ENCODE data around the gene TSPAN11. TPM values are rescaled to one million over a fixed set of nuclear protein-coding genes. Genes with fewer than 3 reads are reported as not detected.
"Not testable (repeated sequence)": the region's sequence is repeated elsewhere in the genome, so short reads cannot be mapped to it uniquely, and the experiment has no call there.

TSPAN11 gene, protein sequence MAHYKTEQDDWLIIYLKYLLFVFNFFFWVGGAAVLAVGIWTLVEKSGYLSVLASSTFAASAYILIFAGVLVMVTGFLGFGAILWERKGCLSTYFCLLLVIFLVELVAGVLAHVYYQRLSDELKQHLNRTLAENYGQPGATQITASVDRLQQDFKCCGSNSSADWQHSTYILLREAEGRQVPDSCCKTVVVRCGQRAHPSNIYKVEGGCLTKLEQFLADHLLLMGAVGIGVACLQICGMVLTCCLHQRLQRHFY
- total RNA-seq (not detected), total RNA-seq (0 reads per million in 2 donors)

DNA sequence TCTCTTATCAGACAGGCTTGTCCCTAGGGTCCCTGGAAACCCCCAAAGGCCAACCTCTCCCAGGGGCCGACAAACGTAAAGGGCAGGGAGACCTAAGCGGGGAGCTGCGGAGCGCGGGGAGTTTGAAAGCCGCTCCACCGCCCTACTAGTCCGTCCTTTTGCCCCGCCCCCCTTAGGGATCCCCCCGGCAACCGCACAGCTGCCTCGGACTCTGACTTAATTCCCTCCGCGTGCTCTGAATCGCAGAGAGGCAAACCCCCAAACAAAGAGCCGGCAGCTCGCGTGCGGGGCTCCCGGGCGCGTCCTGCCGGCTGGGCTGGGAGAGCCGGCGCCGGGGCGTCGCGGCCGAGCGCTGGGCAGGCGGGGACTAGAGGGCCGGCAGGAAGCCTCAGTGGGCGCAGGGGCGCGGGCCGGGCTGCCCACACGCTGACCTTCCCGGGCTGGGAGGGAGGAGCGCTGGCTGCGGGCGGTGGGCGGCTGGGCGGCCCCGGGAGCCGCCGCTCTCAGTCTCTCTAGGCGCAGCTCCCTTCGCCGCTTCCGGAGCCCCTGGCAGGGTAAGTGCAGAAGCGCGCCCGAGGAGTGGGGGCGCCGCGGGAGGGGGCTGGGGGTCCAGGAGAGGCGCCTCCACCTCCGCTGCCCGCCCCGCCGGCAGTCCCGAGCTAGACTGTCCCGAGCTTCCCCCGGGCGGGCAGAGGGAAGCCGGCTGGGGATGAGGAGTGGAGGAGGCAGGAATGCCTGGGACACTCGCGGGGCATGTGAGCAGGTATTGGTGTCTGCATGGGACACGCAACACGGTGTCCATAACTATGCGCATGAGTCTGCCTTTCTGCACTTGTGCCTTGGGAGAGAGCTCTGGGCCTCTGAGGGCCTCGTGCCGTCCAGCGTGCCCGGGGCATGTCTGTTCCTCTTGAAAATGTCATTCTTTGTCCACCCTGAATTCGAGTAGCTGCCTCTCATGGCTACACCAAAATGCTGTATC lies at the start of gene TSPAN11:
TSPAN11 (plus strand) TSS at position 506 of the 979 bp plus-strand sequence. CDS start 27,244 bp downstream, outside the sequence.
- DNase-seq (no peak), ATAC-seq (no peak)
- H3K9me3 ChIP-seq (ENCODE audit: control insufficient read depth, low read length, poor library complexity, severe bottlenecking): no peaks in the 10 kb centered on the region
- H3K27ac Mint-ChIP-seq: no peak within 1 kb of the TSS
- peaks cover 5% of the 10 kb centered on the region for H3K4me1 Mint-ChIP-seq
- peaks cover 59% of the 10 kb centered on the region for H3K27me3 Mint-ChIP-seq
- H3K4me3 Mint-ChIP-seq: peak within 1 kb of the TSS; percentile 45
- no peaks in the 10 kb centered on the region for H3K36me3 Mint-ChIP-seq (ENCODE audit: low read depth)

DNA sequence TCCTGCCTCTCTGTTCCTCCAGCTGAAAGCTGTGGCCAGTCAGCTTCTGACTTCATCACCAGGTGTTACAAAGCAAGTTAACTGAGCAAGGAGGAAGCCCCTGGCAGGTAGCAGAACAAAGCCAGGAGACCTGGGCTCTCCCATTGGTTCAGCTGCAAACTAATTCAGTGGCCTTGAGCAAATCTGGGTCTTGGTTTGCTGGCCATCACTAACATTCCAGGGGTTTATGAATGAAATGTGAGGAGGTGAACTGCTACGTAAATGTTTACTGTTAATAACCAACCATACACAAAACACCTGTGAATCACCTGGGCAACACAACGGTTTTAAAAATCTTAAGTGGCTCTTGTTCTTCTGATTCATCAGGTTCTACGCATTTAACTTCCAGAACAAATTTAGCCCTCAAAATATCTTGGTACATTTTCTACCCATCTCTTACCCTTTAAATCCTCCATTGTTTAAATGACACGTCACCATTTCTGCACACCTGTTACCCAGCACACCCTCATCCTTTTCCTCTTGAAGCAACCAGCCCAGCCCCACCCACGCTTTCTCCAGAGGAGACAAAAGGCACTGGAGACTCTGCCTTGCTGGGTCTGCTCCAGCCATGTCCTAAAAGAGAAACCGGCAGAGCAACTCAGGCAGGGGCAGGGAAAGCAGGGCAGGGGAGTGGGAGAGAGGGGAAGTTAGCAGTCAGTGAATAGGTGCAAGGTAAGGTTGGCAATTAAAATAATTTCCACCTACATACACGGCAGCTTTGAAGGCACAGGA lies 49.3 kb upstream of the TSPAN11 start:
- DNase-seq: no peak
- Mint-ChIP-seq H3K27me3 (peaks cover 51% of the 10 kb centered on the region), H3K4me1 (no peaks in the 10 kb centered on the region), H3K27ac (no peak overlapping the region), H3K4me3 (no peak overlapping the region), H3K36me3 (ENCODE audit: low read depth) (peaks cover 3% of the 10 kb centered on the region)
- ATAC-seq: no peak
- no peaks in the 10 kb centered on the region for H3K9me3 ChIP-seq (ENCODE audit: control insufficient read depth, low read length, poor library complexity, severe bottlenecking)

DNA sequence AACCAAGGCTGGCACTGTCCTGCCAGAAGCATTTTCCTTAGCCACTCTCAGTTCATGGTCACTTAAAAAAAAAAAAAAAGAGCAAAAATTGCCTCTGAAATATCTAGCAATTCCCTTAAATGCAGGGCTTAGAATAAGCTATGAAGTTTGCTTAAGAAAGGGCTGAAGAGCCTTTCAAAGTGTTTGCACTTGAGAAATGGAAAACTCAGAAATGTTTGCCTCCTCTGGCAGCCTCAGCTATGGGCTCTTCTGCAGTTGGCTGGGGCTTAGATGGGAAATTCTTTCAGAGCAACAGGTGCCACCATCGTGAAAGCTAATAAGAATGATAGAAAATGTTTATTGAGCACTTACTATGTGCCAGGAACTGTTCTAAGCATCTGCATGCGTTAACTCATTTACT lies 48.5 kb upstream of the TSPAN11 start:
- Mint-ChIP-seq H3K27ac (no peak overlapping the region), H3K4me3 (no peak overlapping the region), H3K27me3 (peaks cover 45% of the 10 kb centered on the region)

DNA sequence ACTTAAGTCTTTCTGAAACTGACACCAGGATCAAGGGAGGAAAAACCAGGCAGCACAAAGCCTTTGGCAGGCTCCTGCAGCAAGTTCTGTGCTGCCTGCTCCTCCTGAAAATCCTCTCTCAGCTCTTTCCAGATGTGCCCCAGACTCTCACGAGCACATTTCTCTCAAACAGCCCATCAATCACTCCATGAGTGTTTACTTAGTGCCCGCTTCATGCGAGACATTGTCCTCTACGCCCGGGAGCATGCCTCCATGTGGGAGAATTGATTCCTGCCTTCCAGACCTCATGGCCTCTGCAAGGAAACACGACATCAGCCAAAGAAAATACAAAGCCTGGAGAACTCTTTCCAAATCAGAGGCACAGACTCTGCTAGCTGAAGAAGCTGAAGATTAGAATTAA lies 46.5 kb upstream of the TSPAN11 start:
- no peak overlapping the region for H3K27ac Mint-ChIP-seq
- DNase-seq: no peak
- ATAC-seq: no peak
- no peaks in the 10 kb centered on the region for H3K4me1 Mint-ChIP-seq
- peaks cover 40% of the 10 kb centered on the region for H3K27me3 Mint-ChIP-seq
- H3K4me3 Mint-ChIP-seq: no peak overlapping the region
- peaks cover 3% of the 10 kb centered on the region for H3K36me3 Mint-ChIP-seq (ENCODE audit: low read depth)
- H3K9me3 ChIP-seq (ENCODE audit: control insufficient read depth, low read length, poor library complexity, severe bottlenecking): no peaks in the 10 kb centered on the region

More for the DNA sequence above, 48.5 kb upstream of the TSPAN11 start:
- Mint-ChIP-seq H3K36me3 (ENCODE audit: low read depth) (peaks cover 3% of the 10 kb centered on the region), H3K4me1 (no peaks in the 10 kb centered on the region)
- ATAC-seq (no peak), DNase-seq (no peak)
- H3K9me3 ChIP-seq (ENCODE audit: control insufficient read depth, low read length, poor library complexity, severe bottlenecking): no peaks in the 10 kb centered on the region

DNA sequence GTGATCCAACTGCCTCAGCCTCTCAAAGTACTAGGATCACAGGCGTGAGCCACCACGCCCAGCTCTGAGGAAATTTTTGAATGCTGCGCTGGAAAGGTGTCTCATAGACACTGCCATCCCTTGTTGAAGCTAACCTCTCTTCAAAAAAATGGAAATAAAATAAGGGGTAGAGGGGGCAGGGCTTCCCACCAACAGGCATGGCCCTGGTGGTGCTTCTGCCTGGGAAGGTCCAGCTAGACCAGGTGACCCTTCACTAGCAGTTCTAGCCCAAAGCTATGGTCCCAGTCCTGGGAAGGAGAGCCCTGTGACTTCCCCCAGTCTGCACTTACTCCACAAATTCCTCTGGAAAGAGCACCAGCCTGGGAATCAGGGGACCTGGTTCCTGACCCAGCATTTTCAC lies 45.7 kb upstream of the TSPAN11 start:
- ATAC-seq (no peak), DNase-seq (no peak)
- Mint-ChIP-seq H3K36me3 (ENCODE audit: low read depth) (peaks cover 3% of the 10 kb centered on the region), H3K4me3 (no peak overlapping the region), H3K27ac (no peak overlapping the region), H3K4me1 (no peaks in the 10 kb centered on the region), H3K27me3 (peaks cover 33% of the 10 kb centered on the region)
- H3K9me3 ChIP-seq (ENCODE audit: control insufficient read depth, low read length, poor library complexity, severe bottlenecking): no peaks in the 10 kb centered on the region

DNA sequence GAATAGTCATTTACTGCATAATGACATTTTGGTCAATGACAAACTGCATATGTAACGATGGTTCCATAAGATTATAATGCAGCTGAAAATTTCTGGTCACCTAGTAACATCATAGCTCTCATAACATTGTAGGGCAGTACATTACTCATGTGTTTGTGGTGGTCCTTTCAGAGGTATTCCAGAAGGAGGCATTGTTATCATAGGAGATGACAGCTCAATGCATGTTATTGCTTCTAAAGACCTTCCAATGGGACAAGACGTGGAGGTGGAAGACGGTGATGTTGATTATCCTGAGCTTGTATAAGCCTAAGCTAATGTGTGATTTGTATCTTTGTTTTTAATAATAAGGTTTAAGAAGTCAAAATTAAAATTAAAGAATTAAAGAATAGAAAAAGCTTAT lies 43.8 kb upstream of the TSPAN11 start:
- H3K4me3 Mint-ChIP-seq: no peak overlapping the region
- ATAC-seq (no peak), DNase-seq (no peak)
- no peak overlapping the region for H3K27ac Mint-ChIP-seq
- H3K36me3 Mint-ChIP-seq (ENCODE audit: low read depth): no peaks in the 10 kb centered on the region
- H3K9me3 ChIP-seq (ENCODE audit: control insufficient read depth, low read length, poor library complexity, severe bottlenecking): peaks cover 3% of the 10 kb centered on the region
- H3K27me3 Mint-ChIP-seq: peaks cover 14% of the 10 kb centered on the region
- no peaks in the 10 kb centered on the region for H3K4me1 Mint-ChIP-seq

DNA sequence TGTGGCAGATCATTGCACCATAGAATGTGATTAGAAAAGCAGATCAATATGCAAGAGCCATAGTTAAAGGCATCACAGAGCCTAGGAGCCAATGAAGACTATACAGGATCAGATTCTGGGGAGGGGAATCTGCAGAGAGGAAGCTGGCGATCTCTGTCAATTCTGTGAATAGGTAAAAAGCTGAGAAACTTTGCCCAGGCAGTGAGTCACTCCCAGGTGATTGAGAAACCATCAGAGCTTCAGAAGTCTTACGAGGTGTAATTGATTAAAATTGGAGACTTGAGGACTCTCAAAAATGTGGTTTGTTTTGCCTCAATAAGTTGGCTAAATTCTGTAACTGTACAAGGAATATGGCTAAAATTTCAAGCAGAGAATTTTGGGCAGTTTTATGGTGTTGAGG lies 41.7 kb upstream of the TSPAN11 start:
- Mint-ChIP-seq H3K27ac (no peak overlapping the region), H3K4me1 (no peaks in the 10 kb centered on the region), H3K27me3 (peaks cover 4% of the 10 kb centered on the region), H3K4me3 (no peak overlapping the region), H3K36me3 (ENCODE audit: low read depth) (no peaks in the 10 kb centered on the region)
- DNase-seq: no peak
- peaks cover 4% of the 10 kb centered on the region for H3K9me3 ChIP-seq (ENCODE audit: control insufficient read depth, low read length, poor library complexity, severe bottlenecking)
- ATAC-seq: no peak

DNA sequence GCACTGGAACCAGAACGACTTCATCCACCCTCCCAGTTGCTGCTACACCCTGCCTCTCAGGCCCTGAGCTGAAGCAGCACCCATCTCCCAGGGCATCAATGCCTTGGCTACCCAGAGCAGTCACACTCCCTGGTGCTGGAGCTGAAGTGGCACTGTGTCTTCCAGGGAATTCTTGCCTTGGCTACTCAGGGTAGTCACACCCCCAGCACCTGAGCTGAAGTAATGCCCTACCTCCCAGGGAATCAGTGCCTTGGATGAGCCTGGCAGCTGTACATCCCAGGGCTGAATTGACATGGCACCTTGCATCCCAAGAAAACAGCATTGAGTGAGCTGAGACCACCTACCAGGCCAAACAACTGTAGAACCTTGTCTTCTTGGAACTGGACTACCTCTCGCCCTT lies 41.2 kb upstream of the TSPAN11 start:
- Mint-ChIP-seq H3K4me1 (no peaks in the 10 kb centered on the region), H3K27me3 (no peaks in the 10 kb centered on the region), H3K4me3 (no peak overlapping the region), H3K27ac (no peak overlapping the region), H3K36me3 (ENCODE audit: low read depth) (no peaks in the 10 kb centered on the region)
- H3K9me3 ChIP-seq (ENCODE audit: control insufficient read depth, low read length, poor library complexity, severe bottlenecking): peaks cover 4% of the 10 kb centered on the region
- DNase-seq (no peak), ATAC-seq (no peak)

DNA sequence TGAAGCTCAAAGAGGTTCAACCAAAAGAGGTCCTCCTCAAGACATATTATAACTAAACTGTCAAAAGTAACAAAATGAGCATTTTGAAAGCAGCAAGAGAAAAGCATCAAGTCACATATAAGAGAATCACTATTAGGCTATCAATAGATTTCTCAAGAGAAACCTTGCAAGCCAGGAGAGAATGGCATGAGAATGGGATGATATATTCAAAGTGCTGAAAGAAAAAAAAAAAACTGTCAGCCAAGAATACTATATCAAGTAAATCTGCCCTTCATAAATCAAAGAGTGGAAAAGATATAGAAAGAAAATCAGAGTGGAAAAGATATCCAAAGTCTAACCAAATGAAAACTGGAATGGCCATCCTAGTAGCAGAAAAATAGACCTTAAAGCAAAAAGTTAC lies 39.3 kb upstream of the TSPAN11 start:
- Mint-ChIP-seq H3K27ac (no peak overlapping the region), H3K36me3 (ENCODE audit: low read depth) (no peaks in the 10 kb centered on the region), H3K4me1 (no peaks in the 10 kb centered on the region), H3K27me3 (no peaks in the 10 kb centered on the region), H3K4me3 (no peak overlapping the region)
- ATAC-seq (no peak), DNase-seq (no peak)
- H3K9me3 ChIP-seq (ENCODE audit: control insufficient read depth, low read length, poor library complexity, severe bottlenecking): peaks cover 4% of the 10 kb centered on the region

DNA sequence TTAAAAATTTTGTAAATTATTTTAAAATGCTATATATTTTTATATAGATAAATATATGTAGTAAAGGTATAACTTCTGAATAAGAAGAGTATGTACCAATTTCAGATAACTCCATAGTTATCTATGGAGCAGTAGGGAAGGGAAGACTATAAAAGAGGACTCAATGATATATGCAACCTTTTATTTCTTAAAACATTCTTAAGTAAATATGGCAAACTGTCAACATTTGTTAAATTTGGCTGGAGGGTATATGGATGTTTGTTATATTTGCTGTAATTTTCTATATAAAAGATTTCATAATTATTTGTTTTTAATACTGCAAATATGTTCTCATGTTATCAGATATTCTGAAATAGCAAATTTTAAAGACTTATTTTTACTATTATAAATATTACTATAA lies 38.3 kb upstream of the TSPAN11 start:
- H3K4me1 Mint-ChIP-seq: no peaks in the 10 kb centered on the region
- H3K27ac Mint-ChIP-seq: no peak overlapping the region
- DNase-seq (no peak), ATAC-seq (no peak)
- no peaks in the 10 kb centered on the region for H3K27me3 Mint-ChIP-seq
- H3K36me3 Mint-ChIP-seq (ENCODE audit: low read depth): no peaks in the 10 kb centered on the region
- H3K9me3 ChIP-seq (ENCODE audit: control insufficient read depth, low read length, poor library complexity, severe bottlenecking): peaks cover 4% of the 10 kb centered on the region
- H3K4me3 Mint-ChIP-seq: no peak overlapping the region

DNA sequence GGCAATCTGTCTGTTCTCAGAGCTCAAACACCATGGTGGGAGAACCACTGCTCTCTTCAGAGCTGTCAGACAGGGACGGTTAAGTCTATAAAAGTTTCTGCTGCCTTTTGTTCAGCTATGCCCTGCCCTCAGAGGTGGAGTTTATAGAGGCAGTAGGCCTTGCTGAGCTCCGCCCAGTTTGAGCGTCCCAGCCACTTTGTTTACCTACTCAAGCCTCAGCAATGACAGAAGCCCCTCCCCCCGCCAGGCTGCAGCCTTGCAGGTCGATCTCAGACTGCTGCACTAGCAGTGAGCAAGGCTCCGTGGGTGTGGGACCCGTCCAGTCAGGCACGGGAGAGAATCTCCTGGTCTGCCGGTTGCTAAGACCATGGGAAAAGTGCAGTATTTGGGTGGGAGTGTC lies 32.0 kb upstream of the TSPAN11 start:
- not testable (repeated sequence) for DNase-seq; H3K4me1 Mint-ChIP-seq; ATAC-seq; H3K27ac Mint-ChIP-seq; H3K4me3 Mint-ChIP-seq; H3K9me3 ChIP-seq (ENCODE audit: control insufficient read depth, low read length, poor library complexity, severe bottlenecking); H3K36me3 Mint-ChIP-seq (ENCODE audit: low read depth)
- peaks cover 25% of the 10 kb centered on the region for H3K27me3 Mint-ChIP-seq

DNA sequence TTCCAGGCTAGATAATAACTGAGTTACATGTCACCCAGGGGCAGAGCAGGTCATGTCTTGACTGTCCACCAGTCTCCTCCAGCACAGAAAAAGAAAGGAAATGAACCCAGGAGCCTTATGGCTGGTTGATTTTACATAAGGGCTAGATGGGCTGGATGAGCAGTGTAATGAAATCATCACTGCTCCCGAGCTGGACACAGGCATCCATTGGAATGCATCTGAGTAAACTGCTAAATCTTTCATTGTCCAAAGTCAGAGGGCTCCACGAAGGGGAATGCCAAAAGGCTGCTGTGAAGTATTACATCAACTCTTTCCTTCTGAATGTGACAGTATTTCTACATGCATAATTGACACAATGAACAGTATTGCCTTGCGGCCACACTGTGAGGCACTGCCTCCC lies 30.1 kb upstream of the TSPAN11 start:
- ATAC-seq (no peak), DNase-seq (no peak)
- H3K27ac Mint-ChIP-seq: no peak overlapping the region
- H3K9me3 ChIP-seq (ENCODE audit: control insufficient read depth, low read length, poor library complexity, severe bottlenecking): no peaks in the 10 kb centered on the region
- peaks cover 25% of the 10 kb centered on the region for H3K27me3 Mint-ChIP-seq
- H3K36me3 Mint-ChIP-seq (ENCODE audit: low read depth): no peaks in the 10 kb centered on the region
- no peak overlapping the region for H3K4me3 Mint-ChIP-seq
- H3K4me1 Mint-ChIP-seq: no peaks in the 10 kb centered on the region

DNA sequence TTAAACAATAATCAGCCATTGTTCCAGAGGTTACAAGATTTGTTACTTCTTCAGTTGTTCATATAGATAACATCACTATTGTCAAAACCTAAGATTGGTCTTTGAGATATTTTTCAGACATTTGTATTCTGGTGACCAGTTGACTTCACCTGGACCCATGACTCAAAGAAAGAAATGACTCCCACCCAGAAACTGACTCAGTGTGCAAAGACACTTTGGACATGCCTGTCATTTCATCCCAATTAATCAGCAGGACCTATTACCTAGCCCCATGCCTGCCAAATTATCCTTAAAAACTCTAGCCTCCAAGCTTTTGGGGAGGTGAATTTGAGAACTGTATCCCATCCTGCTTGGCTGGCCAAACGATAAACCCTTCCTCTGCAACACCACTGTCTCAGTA lies 27.7 kb upstream of the TSPAN11 start:
- H3K9me3 ChIP-seq (ENCODE audit: control insufficient read depth, low read length, poor library complexity, severe bottlenecking): no peaks in the 10 kb centered on the region
- H3K27ac Mint-ChIP-seq: no peak overlapping the region
- DNase-seq: no peak

More for the DNA sequence above, 27.7 kb upstream of the TSPAN11 start:
- H3K36me3 Mint-ChIP-seq (ENCODE audit: low read depth): no peaks in the 10 kb centered on the region
- no peaks in the 10 kb centered on the region for H3K4me1 Mint-ChIP-seq
- no peak for ATAC-seq
- H3K4me3 Mint-ChIP-seq: no peak overlapping the region
- H3K27me3 Mint-ChIP-seq: peaks cover 25% of the 10 kb centered on the region

Data from T-helper 17 cell (primary cell).